Stimulated activated CD8-positive, alpha-beta memory T cell treated with anti-CD3 and anti-CD28 coated beads, Interleukin-12 subunit alpha, Interleukin-12 subunit beta, amount 100 ng/mL, for 1 hour (primary cell): ENCODE results near the gene ARHGAP21.
"Not testable (repeated sequence)": the region's sequence is repeated elsewhere in the genome, so short reads cannot be mapped to it uniquely, and the experiment has no call there.

Source experiments
- DNase-seq: peaks from one replicate; pipeline ENCODE4 v3.0.0-alpha.2; 2020; ENCODE audit warnings: low read depth

ARHGAP21 gene

GRCh38 chr10:24683554-24683953 lies 40.1 kb downstream of the ARHGAP21 start:
- no peak for DNase-seq

GRCh38 chr10:24681572-24682088 lies 42.1 kb downstream of the ARHGAP21 start:
- no peak for DNase-seq

GRCh38 chr10:24680647-24681524 lies 42.8 kb downstream of the ARHGAP21 start:
- DNase-seq, result no peak

- no peak for DNase-seq
Observed at GRCh38 chr10:24678757-24679156, 44.9 kb downstream of the ARHGAP21 start.

- no peak for DNase-seq
Observed at GRCh38 chr10:24674892-24675632, 48.6 kb downstream of the ARHGAP21 start.

GRCh38 chr10:24670964-24671670 lies 52.6 kb downstream of the ARHGAP21 start:
- DNase-seq, result no peak

GRCh38 chr10:24669285-24669852 lies 54.3 kb downstream of the ARHGAP21 start:
- no peak for DNase-seq

GRCh38 chr10:24668247-24668646 lies 55.4 kb downstream of the ARHGAP21 start:
- DNase-seq, result no peak

- no peak for DNase-seq
Observed at GRCh38 chr10:24664991-24665390, 58.7 kb downstream of the ARHGAP21 start.

- DNase-seq, result no peak
Observed at GRCh38 chr10:24661376-24661775, 62.3 kb downstream of the ARHGAP21 start.

- DNase-seq, result not testable (repeated sequence)
Observed at GRCh38 chr10:24658319-24658718, 65.4 kb downstream of the ARHGAP21 start.

- DNase-seq, result not testable (repeated sequence)
Observed at GRCh38 chr10:24656326-24656725, 67.4 kb downstream of the ARHGAP21 start.

- no peak for DNase-seq
Observed at GRCh38 chr10:24652381-24652957, 71.2 kb downstream of the ARHGAP21 start.

GRCh38 chr10:24651923-24652322 lies 71.8 kb downstream of the ARHGAP21 start:
- DNase-seq, result no peak

GRCh38 chr10:24650669-24651391 lies 72.9 kb downstream of the ARHGAP21 start:
- DNase-seq, result no peak

- DNase-seq, result no peak
Observed at GRCh38 chr10:24645784-24646183, 77.9 kb downstream of the ARHGAP21 start.

- DNase-seq, result no peak
Observed at GRCh38 chr10:24645022-24645421, 78.7 kb downstream of the ARHGAP21 start.

GRCh38 chr10:24643679-24644209 lies 79.9 kb downstream of the ARHGAP21 start:
- DNase-seq, result no peak

GRCh38 chr10:24642921-24643678 lies 80.6 kb downstream of the ARHGAP21 start:
- no peak for DNase-seq

- no peak for DNase-seq
Observed at GRCh38 chr10:24639124-24639523, 84.6 kb downstream of the ARHGAP21 start.
